SK-N-MC (cell line): ENCODE results near the gene PRDM16.

Experiments used
- DNase-seq: peaks from one replicate; pipeline ENCODE4 v3.0.0-alpha.2; 2011; ENCODE audit warnings: low read depth, low spot score
- H3K27ac ChIP-seq: fragments of 200-600 bp; sonication (generic); 2 replicates; pipeline ENCODE4 v1.5.1; 2016; ENCODE audit warnings: mixed run types
- H3K36me3 ChIP-seq: fragments of 200-600 bp; sonication (generic); 2 replicates; pipeline ENCODE4 v1.6.1; 2017; ENCODE audit warnings: antibody characterized with exemption, low read length, mixed read lengths; ENCODE audit not compliant: insufficient read depth
- H3K4me3 ChIP-seq: fragments of 200-600 bp; sonication (generic); 2 replicates; pipeline ENCODE4 v1.5.1; 2016
- H3K9ac ChIP-seq: fragments of 200-600 bp; sonication (generic); 2 replicates; pipeline ENCODE4 v1.8.0; 2017; ENCODE audit warnings: mixed run types, mixed read lengths; ENCODE audit not compliant: insufficient read length
- H3K9me3 ChIP-seq: fragments of 200-600 bp; sonication (generic); 2 replicates; pipeline ENCODE4 v1.6.1; 2017; ENCODE audit warnings: low read depth, mild to moderate bottlenecking, antibody characterized with exemption, low read length, moderate library complexity, mixed read lengths
- EZH2 ChIP-seq: fragments of 200-600 bp; sonication (generic); IDR thresholded peaks from one replicate; pipeline ENCODE4 v1.6.1; 2017; ENCODE audit warnings: antibody characterized with exemption
- FOXP2 ChIP-seq: optimal IDR thresholded peaks from 2 replicates; pipeline ENCODE3; 2011; ENCODE audit warnings: mild to moderate bottlenecking, moderate library complexity; ENCODE audit not compliant: insufficient read depth; ENCODE audit errors: extremely low read length, control extremely low read depth
- POLR2AphosphoS5 ChIP-seq: IDR thresholded peaks from 2 replicates; pipeline ENCODE4 v1.6.1; 2012; ENCODE audit warnings: mild to moderate bottlenecking, low read depth, low read length, borderline replicate concordance

Gene PRDM16

GRCh38 chr1:3075666-3076362, 6.8 kb downstream of the PRDM16 start:
- Histone ChIP-seq H3K4me3 (no peak overlapping the region), H3K27ac (no peak overlapping the region), H3K9me3 (no peaks in the 10 kb centered on the region), H3K9ac (no peak overlapping the region), H3K36me3 (no peaks in the 10 kb centered on the region)
- DNase-seq, result no peak
- TF ChIP-seq FOXP2, result no peak
- TF ChIP-seq POLR2AphosphoS5, result no peak
- TF ChIP-seq EZH2, result no peak

DNA sequence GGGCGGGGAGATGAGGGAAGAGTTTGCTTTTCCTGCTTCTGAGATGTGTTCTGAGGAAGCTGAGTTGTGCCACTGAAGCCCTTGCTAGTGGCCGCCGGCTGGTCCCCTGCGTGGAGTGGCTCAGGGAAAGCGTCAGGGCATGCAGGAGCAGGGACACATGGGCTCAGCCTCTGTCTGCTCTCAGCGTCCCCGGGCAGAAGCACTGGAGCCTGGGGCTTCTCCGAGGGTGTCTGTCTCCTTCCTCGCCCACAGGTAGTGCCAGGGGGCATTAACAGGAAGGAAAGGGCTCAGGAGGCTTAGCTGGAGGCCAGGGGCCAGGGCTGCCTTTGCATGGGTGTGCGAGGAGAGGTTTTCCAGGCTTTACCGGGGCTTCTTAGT, 7.3 kb downstream of the PRDM16 start:
- no peak for TF ChIP-seq FOXP2
- TF ChIP-seq POLR2AphosphoS5, result no peak
- TF ChIP-seq EZH2, result no peak
- Histone ChIP-seq H3K9ac (no peak overlapping the region), H3K36me3 (no peaks in the 10 kb centered on the region), H3K4me3 (no peak overlapping the region), H3K27ac (no peak overlapping the region), H3K9me3 (no peaks in the 10 kb centered on the region)
- DNase-seq, result no peak

DNA sequence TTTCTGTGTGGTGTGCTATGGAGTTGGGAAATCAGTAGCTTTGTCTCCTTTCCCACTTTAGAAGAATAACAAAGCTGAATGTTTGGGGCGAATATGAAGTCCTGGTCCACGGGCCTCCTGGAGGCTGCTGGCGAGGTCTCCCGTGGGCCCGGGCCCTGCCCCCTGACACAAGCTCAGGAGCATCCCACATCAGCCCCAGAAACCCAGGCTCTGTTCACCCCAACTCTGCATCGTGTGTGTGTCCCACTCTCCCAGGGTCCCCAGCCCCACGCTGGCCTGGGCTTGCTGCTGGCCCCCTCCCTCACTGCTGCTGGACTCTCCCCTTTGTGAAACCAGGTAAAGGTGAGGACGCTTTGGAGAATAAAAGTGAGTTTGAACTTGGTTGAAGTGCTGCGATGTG, 8.1 kb downstream of the PRDM16 start:
- Histone ChIP-seq H3K9me3 (no peaks in the 10 kb centered on the region), H3K27ac (no peak overlapping the region), H3K36me3 (no peaks in the 10 kb centered on the region), H3K9ac (no peak overlapping the region), H3K4me3 (no peak overlapping the region)
- DNase-seq, result no peak
- TF ChIP-seq FOXP2 (no peak), POLR2AphosphoS5 (no peak), EZH2 (no peak)

DNA sequence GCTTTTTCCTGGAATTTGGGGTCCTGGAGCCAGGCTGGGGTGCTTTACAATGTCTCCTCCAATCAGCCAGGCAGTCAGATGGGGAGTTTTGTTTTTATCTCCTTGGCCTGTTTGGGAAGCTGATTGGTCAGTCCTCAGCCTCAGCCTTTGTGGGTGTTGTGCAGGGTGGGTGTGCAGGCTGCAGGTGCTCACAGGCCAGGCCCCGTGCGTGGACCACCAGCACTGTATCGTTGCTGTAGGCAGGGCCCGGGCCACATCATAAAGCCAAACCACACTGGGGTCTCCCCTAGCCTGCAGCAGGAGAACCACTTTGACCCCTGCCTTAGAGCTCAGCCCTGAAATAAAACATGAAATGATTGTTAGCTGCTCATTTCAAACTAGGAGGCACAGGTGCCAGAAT, 8.6 kb downstream of the PRDM16 start:
- no peak overlapping the region for H3K27ac ChIP-seq

DNA sequence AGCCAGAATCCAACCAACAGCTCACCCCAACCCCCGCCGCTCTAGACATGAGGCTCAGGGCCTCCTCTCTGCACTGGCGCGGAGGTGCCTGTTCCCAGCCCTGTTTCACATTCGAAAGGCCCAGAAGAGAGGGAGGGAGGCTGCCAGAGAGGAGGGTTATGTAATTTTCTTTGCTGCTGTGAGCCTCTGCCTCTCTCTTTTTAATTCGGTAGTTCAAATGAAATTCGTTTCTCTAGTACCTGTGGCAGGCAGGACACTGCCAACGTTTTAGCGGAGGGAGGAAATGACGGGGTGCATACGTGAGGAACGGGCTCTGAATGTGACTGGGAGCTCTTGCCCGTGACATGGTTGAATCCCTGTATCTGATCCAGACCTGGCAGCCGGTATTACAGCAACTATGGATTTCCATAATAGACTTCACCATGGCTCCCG, 9.4 kb downstream of the PRDM16 start:
- no peak for DNase-seq
- no peaks in the 10 kb centered on the region for H3K36me3 ChIP-seq
- no peaks in the 10 kb centered on the region for H3K9me3 ChIP-seq
- TF ChIP-seq FOXP2, result no peak
- TF ChIP-seq EZH2, result no peak
- no peak for TF ChIP-seq POLR2AphosphoS5
- no peak overlapping the region for H3K27ac ChIP-seq
- no peak overlapping the region for H3K9ac ChIP-seq
- no peak overlapping the region for H3K4me3 ChIP-seq

More for the DNA sequence above, 8.6 kb downstream of the PRDM16 start:
- no peak overlapping the region for H3K9ac ChIP-seq
- H3K4me3 ChIP-seq, result no peak overlapping the region
- TF ChIP-seq EZH2, result no peak
- DNase-seq, result no peak
- H3K36me3 ChIP-seq, result no peaks in the 10 kb centered on the region
- H3K9me3 ChIP-seq, result no peaks in the 10 kb centered on the region

DNA sequence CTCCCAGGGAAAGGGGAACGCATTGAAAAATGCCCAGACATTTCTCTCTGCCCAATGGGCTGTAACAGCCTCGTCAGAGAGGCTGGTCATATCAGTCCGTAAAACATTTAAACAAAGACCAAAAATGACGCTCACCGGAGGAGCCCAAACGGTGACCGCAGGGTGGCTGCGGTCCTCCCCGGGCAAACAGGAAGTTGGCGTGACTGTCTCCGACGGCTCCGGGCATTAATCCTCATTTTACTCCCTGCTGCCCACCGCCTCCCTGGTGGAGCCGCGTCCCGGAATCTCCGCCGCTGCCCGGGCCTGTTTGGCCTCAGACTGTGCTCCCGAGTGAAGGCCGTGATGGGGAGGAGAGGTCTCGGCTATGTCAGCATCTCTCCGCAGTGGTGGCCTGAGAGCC, 9.9 kb downstream of the PRDM16 start:
- TF ChIP-seq POLR2AphosphoS5, result no peak
- TF ChIP-seq FOXP2, result no peak
- TF ChIP-seq EZH2, result no peak

GRCh38 chr1:3079381-3080052, 10.5 kb downstream of the PRDM16 start:
- no peak for DNase-seq
- no peak overlapping the region for H3K4me3 ChIP-seq
- no peak overlapping the region for H3K9ac ChIP-seq
- H3K27ac ChIP-seq, result no peak overlapping the region
- TF ChIP-seq EZH2 (no peak), FOXP2 (no peak), POLR2AphosphoS5 (no peak)
- H3K36me3 ChIP-seq, result no peaks in the 10 kb centered on the region
- no peaks in the 10 kb centered on the region for H3K9me3 ChIP-seq

More for the DNA sequence above, 9.9 kb downstream of the PRDM16 start:
- H3K36me3 ChIP-seq, result no peaks in the 10 kb centered on the region
- H3K9me3 ChIP-seq, result no peaks in the 10 kb centered on the region
- no peak overlapping the region for H3K27ac ChIP-seq
- H3K4me3 ChIP-seq, result no peak overlapping the region
- H3K9ac ChIP-seq, result no peak overlapping the region
- DNase-seq, result no peak

DNA sequence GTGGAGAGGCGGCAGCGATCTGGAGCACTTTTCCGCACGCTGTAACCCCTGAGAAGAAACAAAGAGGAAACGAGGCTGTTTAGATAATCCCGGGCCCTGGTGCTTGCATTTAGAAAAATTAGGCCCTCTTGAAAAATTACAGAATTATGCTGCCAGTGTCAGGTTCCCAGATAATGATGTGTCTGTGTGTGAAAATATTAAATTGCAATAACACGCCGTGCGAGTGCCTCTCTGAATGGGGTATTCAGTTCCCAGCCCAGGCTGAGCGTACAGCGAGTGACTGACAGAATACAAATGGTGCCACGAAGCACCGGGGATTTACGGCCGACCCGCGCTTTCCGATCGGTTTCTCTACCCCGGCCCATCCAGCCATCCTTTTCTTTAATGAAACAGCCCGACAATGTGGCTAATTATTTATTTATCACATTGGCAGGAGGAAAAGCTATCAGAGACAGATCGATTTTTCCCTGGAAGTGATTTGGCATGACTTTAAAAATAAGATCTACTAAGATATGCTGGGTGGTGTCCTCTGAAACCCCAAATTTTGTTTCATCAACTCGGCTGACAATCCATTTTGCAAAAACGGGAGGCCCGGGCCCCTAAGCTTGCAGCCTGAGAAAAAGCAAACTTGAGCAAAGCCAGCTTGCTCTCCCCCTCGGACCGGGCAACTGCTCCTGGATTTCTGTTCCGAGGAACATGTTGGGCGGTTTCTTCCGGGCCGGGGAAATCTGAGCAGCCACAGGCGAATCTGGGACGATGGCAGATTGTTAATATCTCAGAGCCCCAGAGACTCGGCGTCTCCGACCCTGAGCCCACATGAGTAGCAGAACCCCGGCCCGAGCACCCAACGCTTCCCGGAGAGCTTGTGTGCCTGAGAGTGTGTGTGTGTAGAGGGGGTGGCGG, 11.3 kb downstream of the PRDM16 start:
- H3K9ac ChIP-seq, result no peak overlapping the region
- H3K9me3 ChIP-seq, result no peaks in the 10 kb centered on the region
- H3K27ac ChIP-seq, result no peak overlapping the region
- TF ChIP-seq POLR2AphosphoS5, result no peak
- peak; percentile 99 for TF ChIP-seq EZH2
- H3K36me3 ChIP-seq, result no peaks in the 10 kb centered on the region
- no peak for DNase-seq
- H3K4me3 ChIP-seq, result no peak overlapping the region
